ENCODE results near the gene COG5.

DNA sequence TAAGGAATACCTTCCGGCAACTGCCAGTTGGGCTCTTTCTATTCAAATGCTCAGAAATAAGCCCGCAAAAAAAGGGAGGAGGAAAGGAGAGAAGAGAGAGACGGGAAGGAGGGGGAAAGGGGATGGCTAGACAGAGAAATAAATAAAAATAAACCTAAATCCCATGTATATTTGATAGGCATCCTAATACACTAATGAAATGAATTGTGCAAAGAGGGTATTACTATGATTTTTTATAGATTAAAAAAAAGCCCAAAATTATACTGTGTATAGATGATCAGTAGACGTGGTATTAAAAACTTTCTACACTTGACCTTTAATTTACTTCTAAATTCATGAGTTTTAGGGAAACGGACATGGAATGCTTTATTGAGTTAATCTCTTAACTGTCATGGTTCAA lies 305.0 kb downstream of the COG5 start:
- TF ChIP-seq, protein P1, sequence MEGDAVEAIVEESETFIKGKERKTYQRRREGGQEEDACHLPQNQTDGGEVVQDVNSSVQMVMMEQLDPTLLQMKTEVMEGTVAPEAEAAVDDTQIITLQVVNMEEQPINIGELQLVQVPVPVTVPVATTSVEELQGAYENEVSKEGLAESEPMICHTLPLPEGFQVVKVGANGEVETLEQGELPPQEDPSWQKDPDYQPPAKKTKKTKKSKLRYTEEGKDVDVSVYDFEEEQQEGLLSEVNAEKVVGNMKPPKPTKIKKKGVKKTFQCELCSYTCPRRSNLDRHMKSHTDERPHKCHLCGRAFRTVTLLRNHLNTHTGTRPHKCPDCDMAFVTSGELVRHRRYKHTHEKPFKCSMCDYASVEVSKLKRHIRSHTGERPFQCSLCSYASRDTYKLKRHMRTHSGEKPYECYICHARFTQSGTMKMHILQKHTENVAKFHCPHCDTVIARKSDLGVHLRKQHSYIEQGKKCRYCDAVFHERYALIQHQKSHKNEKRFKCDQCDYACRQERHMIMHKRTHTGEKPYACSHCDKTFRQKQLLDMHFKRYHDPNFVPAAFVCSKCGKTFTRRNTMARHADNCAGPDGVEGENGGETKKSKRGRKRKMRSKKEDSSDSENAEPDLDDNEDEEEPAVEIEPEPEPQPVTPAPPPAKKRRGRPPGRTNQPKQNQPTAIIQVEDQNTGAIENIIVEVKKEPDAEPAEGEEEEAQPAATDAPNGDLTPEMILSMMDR (IDR thresholded peaks at IDR 0.05), result no peak
- TF ChIP-seq, protein P2, sequence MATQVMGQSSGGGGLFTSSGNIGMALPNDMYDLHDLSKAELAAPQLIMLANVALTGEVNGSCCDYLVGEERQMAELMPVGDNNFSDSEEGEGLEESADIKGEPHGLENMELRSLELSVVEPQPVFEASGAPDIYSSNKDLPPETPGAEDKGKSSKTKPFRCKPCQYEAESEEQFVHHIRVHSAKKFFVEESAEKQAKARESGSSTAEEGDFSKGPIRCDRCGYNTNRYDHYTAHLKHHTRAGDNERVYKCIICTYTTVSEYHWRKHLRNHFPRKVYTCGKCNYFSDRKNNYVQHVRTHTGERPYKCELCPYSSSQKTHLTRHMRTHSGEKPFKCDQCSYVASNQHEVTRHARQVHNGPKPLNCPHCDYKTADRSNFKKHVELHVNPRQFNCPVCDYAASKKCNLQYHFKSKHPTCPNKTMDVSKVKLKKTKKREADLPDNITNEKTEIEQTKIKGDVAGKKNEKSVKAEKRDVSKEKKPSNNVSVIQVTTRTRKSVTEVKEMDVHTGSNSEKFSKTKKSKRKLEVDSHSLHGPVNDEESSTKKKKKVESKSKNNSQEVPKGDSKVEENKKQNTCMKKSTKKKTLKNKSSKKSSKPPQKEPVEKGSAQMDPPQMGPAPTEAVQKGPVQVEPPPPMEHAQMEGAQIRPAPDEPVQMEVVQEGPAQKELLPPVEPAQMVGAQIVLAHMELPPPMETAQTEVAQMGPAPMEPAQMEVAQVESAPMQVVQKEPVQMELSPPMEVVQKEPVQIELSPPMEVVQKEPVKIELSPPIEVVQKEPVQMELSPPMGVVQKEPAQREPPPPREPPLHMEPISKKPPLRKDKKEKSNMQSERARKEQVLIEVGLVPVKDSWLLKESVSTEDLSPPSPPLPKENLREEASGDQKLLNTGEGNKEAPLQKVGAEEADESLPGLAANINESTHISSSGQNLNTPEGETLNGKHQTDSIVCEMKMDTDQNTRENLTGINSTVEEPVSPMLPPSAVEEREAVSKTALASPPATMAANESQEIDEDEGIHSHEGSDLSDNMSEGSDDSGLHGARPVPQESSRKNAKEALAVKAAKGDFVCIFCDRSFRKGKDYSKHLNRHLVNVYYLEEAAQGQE (IDR thresholded peaks at IDR 0.05; ENCODE audit: insufficient read depth in 1 of 2, low read depth in 2 of 2, low read length in 1 of 2), result no peak
- TF ChIP-seq SIN3A (IDR thresholded peaks at IDR 0.05; ENCODE audit: borderline replicate concordance, insufficient read depth, low read depth, low read length), result no peak
